ENCODE data around the gene REX1BD.
A peak's percentile ranks its signal among the peaks of the same experiment; 100 is the strongest.
"Not testable (repeated sequence)": the region's sequence is repeated elsewhere in the genome, so short reads cannot be mapped to it uniquely, and the experiment has no call there.

Gene REX1BD

GRCh38 chr19:18580311-18580710, 8.3 kb upstream of the REX1BD start:
- DNase-seq = no peak

GRCh38 chr19:18586306-18586705, 2.3 kb upstream of the REX1BD start:
- no peak for DNase-seq

GRCh38 chr19:18587561-18587960, 1.0 kb upstream of the REX1BD start:
- no peak for DNase-seq

- no peak for DNase-seq
Measured at GRCh38 chr19:18587962-18588610, 512 bp upstream of the REX1BD start.

GRCh38 chr19:18589380-18590272, 1.0 kb downstream of the REX1BD start:
- peak; percentile 62 to 66 for DNase-seq

GRCh38 chr19:18590273-18591272, 2.0 kb downstream of the REX1BD start:
- DNase-seq = no peak

GRCh38 chr19:18591735-18592385, 3.3 kb downstream of the REX1BD start:
- DNase-seq = no peak

GRCh38 chr19:18592732-18593131, 4.1 kb downstream of the REX1BD start:
- not testable (repeated sequence) for DNase-seq

GRCh38 chr19:18593367-18594095, 4.9 kb downstream of the REX1BD start:
- no peak for DNase-seq

GRCh38 chr19:18594096-18594823, 5.7 kb downstream of the REX1BD start:
- DNase-seq = peak; percentile 76 to 79

GRCh38 chr19:18594824-18595373, 6.3 kb downstream of the REX1BD start:
- no peak for DNase-seq

GRCh38 chr19:18595475-18595874, 6.9 kb downstream of the REX1BD start:
- no peak for DNase-seq

GRCh38 chr19:18596752-18597157, 8.2 kb downstream of the REX1BD start:
- no peak for DNase-seq

GRCh38 chr19:18597809-18598660, 9.4 kb downstream of the REX1BD start:
- no peak for DNase-seq

GRCh38 chr19:18599485-18599884, 10.9 kb downstream of the REX1BD start:
- DNase-seq = no peak

- not testable (repeated sequence) for DNase-seq
Measured at GRCh38 chr19:18600692-18601397, 12.2 kb downstream of the REX1BD start.

- no peak for DNase-seq
Measured at GRCh38 chr19:18601875-18602274, 13.3 kb downstream of the REX1BD start.

GRCh38 chr19:18603255-18603957, 14.8 kb downstream of the REX1BD start:
- no peak for DNase-seq
